Prostate gland (tissue), 2 donors: Measurements from ENCODE around the gene CEP85.

Experiments used
- CTCF ChIP-seq, 4 experiments: fragments of 200-600 bp in 2 of 4; fragments of 450-650 bp in 2 of 4; sonication (generic) in 2 of 4; IDR thresholded peaks; 1 replicate in 3 of 4; 2 replicates in 1 of 4; pipeline ENCODE4 v1.5.1; 2016 to 2019; ENCODE audit warnings: antibody characterized with exemption in 4 of 4, mild to moderate bottlenecking in 2 of 4, moderate library complexity in 2 of 4
- POLR2AphosphoS5 ChIP-seq: sonication (generic); formaldehyde crosslinking; IDR thresholded peaks from one replicate; pipeline ENCODE4 v1.6.1; 2017; ENCODE audit warnings: antibody characterized with exemption

GRCh38 chr1:26314501-26314900 is 80.5 kb downstream of the CEP85 start:
- no peak for TF ChIP-seq CTCF (IDR thresholded peaks at IDR 0.05)
- no peak for TF ChIP-seq POLR2AphosphoS5
